ENCODE results near the gene S1PR5.

Gene S1PR5

DNA sequence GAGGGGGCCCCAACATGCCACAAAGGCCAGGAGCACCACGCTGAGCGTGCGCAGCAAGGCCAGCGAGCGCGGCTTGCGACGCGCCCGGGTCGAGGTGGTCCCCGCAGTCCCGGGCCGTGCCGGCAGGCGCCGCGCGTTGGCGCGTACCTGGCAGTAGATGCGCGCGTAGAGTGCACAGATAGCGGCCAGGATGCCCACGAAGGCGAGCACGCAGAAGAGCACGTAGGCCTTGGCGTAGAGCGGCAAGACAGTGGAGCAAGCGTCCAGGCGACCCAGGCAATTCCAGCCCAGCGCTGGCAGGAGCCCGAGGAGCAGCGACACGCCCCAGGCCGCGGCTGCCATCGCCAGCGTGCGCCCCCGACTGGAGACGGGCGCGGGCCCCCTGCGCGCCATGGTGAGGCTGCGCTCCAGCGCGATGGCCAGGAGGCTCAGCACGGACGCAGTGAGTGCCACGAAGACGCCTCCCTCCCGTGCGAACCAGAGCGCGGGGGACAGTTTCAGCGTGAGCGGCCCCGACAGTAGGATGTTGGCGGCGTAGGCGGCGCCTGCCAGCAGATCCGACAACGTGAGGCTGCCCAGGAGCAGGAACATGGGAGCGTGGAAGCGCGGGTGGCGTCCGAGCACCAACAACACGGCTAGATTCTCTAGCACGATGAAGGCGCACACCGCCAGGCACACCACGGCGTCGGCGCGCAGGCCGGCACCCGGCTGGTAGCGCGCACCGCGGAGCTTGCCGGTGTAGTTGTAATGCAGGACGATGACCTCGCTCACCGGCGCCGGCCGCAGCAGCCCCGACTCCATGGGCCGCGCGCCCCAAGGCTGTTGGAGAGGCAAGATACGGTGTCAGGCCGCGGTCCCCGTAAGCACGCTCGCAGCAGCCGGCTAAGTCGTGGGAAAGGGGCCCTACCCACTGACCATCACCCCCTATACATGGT, 2.8 kb downstream of the S1PR5 start:
- no peak for DNase-seq

DNA sequence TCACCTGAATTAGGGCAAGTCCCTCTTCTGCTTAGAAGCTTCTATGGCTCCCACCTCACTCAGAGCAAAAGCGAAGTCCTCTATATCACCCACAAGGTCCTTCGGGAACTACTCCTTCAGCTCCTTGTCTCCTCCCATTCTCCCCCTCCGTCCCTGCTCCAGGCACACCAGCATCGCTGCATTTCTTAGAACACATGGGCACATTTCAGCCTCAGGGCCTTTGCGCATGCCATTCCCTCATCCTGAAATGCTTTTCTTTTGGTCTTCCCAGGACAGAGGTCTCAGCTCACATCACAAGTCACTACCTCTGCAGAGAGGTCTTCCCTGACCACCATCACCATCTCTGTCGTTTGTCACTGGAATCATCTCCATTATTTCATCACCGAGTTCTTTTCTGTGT, 4.0 kb downstream of the S1PR5 start:
- no peak for DNase-seq

DNA sequence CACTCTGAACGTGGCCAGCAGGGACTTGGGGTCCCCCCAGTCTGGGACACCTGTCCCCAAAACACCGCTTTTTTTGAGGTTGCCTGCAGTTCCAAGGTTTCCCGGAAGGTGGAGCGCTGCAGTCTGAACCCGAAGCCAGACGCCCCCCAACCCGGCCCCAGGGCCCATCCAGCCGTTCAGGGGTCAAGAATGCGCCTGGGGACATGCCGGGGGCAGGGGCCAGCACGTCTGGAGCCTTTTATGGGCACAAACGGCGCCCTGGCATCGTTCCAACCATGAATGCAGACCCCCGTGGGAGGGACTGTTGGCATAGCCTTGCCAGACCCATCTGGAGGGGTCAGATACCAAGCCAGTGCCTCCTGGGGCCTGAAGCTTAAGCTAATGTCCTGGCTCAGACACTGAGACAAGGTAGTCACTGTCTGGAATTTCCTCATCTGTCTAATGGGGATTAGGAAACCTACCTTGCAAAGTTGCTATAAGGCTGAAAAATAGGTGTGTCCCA, 6.9 kb downstream of the S1PR5 start:
- no peak for DNase-seq

DNA sequence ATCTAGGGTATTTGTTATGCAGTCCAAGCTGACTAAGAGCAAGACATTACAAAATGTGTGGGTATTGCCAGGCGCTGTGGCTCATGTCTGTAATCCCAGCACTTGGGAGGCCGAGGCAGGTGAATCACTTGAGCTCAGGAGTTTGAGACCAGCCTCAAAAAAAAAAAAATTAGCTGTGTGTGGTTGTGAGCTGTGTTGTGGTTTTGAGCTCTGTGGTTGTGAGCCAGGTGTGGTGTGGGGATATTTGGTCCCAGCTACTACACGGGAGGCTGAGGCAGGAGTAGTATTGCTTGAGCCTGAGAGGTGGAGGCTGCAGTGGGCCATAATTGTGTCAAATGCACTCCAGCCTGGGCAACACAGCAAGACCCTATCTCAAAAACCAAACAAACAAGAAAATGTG, 8.5 kb downstream of the S1PR5 start:
- no peak for DNase-seq

DNA sequence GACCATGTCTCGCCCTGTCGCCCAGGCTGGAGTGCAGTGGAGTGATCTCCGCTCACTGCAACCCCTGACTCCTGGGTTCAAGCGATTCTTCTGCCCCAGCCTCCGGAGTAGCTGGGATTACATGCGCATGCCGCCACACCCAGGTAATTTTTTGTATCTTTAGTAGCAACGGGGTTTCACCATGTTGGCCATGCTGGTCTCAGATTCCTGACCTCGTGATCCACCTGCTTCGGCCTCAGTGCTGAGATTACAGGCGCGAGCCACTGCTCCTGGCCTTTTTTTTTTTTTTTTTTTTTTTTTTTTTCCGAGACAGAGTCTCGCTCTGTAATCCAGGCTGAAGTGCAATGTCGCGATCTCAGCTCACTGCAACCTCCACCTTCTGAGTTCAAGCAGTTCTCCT, 9.2 kb downstream of the S1PR5 start:
- no peak for DNase-seq

DNA sequence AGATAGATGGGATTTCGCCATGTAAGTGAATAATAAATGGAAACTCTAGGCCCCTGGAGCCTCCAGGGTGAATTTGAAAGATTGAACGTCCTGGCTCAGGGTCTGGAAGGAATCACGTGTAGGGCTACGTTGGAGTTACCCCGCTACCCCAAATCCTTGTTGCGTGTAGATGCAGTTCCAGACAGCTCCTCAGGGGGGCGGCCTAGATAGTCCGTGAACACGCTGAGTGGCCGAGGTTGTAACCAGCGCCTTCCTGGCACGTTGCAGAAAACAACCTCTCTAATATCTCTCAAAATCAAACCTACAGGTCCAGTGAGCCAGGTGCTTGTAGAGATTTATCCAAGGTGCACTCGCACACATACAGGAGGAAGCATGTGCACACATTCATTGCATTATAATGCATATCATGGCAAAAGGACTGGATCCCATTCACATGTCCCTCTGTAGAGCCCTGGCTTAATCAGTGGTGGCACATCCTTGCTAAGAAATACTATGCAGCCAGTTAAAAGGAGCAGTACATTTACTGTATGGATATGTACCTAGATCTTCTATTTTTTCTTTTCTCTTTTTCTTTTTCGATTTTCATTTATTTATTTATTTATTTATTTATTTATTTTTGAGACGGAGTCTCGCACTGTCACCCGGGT, 11.5 kb downstream of the S1PR5 start:
- no peak for DNase-seq

DNA sequence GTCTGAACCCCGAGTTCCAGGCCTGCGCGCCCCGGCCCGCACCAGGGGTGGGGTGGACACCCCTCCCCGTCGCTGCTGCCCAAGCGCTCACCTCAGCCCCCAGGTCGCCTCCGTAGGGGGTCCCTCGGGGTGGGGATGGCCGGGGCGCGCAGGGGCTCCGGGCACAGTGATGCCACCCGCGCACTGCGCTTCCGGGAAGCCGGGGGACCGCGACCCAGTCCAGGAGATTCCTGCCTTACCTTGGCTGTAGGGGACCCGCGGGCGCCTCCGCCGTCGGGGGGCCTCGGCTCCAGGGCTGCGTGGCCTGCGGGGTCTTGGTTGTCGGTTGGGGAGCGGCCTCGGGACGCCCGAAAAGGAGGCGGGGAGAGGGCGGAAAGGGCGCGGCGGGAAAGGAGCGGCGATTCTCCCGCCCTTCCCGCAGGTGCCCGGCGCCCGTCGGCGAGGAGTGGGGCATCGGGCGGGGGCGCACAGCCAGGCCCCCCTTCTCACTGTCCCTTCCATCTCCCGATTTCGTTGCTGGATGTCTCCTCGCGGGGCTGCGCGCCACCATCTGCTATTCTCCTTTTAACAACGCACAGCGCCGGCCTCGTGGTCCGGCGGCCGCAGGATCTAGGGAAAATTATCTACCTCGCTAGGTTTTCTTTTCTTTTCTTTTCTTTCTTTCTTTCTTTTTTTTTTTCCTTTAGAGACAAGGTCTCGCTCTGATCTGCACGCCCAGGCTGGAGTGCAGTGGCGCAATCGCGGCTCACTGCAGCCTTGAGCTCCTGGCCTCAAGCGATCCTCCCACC, 14.1 kb downstream of the S1PR5 start, which contains the start of gene KEAP1:
Gene KEAP1 (minus strand): TSS at position 355 of the 788 bp plus-strand sequence. CDS start 3,323 bp downstream, outside the sequence.
- peak; percentile 76 for DNase-seq

DNA sequence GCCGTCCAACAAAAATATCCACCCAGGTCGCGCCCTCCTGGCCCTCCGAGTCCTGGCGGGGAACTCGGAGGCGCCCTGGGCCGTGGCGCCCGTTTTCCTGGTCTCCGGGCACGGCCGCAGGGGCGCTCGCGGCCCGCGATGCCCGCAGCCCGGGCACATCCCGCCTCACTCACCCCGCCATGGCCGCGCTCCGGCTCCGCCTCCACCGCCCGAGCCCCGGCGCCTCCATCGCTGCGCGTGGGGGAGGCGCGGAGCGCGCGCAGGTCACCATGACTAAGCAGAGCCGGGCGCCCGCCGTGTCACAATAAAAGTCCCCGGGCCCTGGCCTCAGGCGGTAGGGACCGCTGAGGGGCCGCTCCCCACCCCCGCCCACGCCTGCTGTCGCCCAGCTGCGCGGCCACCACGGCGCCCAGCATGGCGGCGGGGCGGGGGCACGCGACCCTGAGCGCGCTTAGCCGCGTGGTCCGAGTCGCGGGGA, 14.7 kb downstream of the S1PR5 start:
- peak; percentile 89 for DNase-seq

DNA sequence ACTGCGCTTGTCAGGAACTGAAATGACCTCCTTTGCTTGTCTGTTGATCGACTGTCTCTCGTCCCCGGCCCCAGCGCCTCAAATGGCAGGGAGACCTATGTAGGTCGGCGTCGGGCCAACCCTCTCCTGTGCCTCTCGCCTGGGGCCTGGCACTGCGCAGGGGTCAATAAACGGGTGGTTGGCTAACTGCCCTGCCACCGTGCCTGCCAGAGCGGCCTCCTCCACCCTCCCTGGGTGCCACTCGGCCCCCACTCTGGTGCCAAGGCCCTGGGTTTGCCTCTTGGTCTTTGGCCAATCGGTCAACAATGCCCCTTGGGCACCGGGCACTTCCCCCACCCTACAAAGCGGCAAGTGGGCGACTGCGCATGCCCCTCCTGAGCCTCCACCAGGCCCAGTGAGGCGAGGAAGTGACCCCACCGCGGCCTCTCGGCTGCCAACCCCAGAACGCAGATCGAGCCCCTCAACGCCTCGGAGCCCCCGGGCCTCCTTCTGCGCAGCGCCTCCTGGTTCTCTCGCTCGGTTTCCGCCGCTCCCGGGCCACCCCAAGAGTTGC, 15.2 kb downstream of the S1PR5 start:
- DNase-seq: peak; percentile 87

DNA sequence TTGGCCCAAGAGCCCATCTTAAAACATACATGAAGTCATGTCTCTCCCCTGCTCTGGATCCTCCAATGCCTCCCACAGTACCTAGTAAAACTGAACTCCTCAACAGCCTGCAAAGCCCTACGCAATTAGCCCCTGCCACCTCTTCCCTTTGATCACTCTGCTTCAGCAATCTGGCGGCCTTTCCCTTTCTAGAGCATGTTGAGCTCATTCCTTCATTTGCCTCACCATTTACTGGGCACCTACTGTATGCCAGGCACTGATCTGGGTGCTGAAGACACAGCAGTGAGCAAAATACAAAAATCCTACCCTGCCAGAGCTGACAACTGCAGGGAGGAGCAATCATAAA, 17.0 kb downstream of the S1PR5 start:
- no peak for DNase-seq

DNA sequence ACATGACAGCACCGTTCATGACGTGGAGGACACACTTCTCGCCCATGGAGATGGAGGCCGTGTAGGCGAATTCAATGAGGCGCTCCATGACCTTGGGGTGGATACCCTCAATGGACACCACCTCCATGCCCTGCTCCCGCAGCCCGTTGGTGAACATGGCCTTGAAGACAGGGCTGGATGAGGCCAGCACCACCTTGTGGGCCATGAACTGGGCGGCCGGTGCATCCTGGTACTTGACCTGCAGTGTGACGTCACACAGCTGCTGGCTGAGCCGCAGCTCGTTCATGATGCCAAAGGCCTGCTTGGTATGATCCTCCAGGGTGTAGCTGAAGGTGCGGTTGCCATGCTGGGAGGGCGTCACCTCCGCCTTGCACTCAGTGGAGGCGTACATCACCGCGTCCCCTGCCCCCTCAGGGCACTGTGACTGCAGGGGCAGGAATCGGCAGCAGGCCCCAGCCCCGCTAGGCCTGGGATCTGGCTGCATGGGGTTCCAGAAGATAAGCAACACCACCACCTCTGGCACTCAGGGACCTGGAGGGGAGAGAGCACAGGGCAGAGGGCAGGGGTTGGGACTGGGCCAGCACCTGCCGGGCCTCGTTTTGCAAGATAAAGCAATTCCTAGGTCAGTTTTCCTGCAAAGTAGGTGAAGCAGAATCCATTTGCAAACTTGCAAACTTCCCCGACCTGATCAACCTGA, 17.5 kb downstream of the S1PR5 start:
- DNase-seq: no peak

DNA sequence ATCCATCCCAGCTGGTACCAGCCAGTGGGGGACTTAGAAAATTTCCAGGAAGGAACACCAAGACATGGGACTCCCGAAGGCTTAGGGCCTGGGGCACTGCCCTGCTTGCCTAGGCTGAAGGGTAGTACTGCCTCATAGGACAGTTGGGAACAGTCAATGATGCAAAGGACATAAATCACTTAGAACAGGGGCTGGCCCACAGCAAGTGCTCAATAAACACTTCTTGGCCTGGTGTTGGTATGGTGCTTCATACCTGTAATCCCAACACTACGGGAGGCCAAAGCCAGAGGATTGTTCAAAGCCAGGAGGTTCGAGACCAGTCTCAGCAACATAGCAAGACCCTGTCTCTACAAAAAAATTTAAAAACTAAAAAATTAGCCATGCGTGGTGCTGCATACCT, 19.9 kb downstream of the S1PR5 start:
- DNase-seq: no peak

DNA sequence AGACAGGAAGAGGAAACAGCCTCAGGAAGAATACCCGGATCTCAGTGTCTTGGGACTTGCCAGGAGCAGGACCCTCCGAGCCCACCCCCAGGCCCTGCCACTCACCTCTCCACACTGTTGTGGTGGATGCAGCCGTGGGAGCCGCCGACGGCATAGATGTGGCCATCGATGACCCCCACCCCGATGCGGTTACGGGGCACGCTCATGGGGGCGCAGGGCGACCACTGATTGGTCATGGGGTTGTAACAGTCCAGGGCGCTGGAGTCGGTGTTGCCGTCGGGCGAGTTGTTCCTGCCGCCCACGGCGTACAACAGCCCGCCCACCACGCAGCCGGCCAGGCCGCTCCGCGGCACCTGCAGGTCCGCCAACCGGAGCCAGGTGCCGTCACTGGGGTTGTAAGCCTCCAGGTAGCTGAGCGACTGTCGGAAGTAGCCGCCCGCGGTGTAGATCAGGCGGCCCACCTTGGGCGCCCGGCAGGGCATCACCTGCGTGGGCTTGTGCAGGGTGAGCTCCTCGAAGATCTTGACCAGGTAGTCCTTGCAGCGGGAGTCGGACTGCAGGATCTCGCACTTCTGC, 25.7 kb downstream of the S1PR5 start:
- DNase-seq: no peak

DNA sequence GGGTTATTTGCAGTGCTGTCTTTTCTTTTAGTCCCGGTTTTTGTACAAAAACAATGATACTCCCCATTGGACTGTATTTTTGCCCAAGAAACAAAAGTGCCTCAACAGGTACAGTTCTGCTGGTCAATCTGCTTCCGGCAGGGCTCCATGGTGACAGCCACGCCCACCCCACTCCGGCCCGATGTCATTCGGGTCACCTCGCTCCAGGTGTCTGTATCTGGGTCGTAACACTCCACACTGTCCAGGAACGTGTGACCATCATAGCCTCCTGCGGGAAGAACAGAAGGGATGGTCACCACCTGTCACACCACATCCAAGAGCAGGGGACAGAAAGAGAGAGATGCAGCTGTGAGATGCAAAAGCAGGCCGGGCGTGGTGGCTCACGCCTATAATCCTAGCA, 30.7 kb downstream of the S1PR5 start:
- no peak for DNase-seq

DNA sequence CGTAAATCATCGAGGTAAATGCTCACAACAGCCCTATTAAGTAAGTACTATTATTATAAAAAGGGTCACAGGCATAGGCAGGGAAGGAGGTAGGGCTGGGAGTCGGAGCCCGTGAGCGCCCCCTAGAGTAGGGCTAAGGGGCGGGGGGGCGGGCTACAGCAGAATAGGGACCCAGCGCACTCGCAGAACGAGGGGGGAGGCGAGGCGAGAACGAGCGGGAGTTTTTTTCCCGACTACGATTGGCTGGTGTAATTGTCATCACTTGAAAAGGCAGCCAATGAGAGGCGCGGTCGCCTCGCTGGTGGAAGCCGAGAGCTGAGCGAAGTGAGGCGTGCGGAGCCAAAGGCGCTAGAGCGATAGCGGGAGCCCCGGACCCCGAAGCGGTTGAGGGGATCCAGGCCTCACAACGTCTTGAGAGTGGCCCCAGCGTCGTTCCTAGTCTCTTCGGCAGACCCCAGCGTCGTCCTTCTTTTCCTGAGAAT, 38.3 kb downstream of the S1PR5 start:
- peak; percentile 83 for DNase-seq

DNA sequence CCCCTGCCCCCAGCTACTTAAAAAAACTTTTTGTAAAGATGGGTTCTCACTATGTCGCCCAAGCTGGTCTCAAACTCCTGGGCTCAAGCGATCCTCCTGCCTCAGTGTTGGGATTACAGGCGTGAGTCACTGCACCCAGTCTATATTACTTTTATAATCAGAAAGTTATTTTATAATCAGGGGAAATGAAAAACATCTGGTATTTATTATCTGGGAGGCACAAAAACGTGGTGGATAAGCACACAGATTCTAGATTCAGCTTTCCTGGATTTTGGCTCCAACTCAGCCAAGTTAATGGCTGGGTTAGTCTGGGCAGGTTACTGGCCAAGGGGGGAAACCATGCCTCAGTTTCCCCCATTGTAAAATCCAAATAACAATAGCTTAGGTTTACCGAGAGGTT, 38.8 kb downstream of the S1PR5 start:
- no peak for DNase-seq

DNA sequence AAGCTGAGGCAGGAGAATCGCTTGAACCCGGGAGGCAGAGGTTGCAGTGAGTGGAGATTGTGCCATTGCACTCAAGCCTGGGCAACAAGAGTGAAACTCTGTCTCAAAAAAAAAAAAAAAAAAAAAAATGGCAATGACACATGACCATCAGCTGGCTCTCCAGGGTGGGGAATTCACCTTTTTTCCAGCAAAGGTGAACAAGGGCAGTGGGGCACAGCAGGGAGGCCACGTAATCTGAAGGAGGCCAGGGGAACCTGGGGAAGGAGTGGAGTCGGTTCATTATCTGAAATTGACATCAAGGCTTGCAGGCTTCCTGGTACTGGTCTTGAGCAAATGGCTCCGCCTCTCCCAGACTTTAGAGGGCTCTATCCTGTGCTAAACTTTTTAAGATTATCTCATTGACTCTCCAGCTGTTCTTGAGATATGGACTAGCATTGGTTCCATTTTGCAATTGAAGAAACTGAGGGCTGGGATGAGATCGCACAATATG, 42.2 kb downstream of the S1PR5 start:
- no peak for DNase-seq

DNA sequence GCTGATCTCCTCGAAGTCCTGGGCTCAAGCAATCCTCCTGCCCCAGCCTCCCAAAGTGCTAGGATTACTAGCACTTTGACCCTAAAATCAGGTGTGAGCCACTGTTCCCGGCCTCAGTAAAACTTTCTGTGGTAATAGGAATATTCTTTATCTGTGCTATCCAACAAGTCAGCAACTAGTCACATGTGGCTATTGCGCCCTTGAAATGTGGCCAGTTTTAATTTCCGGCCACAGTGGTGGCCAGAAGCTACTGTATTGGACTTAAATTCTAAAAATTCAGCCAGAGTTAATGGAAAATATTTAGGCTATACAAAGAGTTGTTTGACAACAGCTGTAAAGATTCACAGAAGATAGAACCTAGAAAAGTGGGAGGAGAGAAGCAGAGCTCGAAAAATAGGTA, 44.1 kb downstream of the S1PR5 start:
- no peak for DNase-seq

DNA sequence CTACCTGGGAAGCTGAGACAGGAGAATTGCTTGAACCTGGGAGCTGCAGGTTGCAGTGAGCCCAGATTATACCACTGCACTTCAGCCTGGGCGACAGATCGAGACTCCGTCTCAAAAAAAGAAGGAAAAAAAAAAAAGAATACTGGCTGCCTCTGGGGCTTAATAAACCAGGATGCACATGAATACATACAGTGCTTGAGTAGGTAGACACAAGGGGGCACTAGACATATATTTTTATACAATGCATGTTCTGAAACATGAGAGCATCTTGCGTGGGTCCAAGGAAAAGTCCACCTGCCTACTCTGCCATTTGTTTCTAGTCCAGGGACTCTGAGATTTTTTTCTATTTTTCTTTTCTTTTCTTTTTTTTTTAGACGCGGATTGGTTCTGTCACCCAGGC, 45.3 kb downstream of the S1PR5 start:
- peak; percentile 49 for DNase-seq

DNA sequence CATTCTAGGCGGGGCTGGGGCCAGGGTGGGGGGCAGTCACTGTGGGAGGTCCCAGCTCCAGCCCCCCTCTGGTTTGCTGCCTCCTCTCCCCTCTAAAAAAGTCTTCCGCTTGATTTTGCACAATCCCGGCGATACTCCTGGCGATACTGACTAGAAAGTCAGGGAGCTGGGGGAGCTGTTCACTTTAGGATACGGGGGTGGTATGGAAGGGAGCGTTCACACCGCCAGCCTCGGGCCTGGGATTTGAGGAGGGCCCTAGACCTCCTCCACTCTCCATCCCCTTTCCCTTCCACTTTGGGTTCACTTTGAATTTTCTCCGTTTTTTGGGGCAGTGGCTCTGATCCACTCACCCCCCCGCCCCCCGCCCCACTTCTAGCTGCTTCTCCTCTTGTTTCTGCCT, 49.1 kb downstream of the S1PR5 start:
- no peak for DNase-seq

DNA sequence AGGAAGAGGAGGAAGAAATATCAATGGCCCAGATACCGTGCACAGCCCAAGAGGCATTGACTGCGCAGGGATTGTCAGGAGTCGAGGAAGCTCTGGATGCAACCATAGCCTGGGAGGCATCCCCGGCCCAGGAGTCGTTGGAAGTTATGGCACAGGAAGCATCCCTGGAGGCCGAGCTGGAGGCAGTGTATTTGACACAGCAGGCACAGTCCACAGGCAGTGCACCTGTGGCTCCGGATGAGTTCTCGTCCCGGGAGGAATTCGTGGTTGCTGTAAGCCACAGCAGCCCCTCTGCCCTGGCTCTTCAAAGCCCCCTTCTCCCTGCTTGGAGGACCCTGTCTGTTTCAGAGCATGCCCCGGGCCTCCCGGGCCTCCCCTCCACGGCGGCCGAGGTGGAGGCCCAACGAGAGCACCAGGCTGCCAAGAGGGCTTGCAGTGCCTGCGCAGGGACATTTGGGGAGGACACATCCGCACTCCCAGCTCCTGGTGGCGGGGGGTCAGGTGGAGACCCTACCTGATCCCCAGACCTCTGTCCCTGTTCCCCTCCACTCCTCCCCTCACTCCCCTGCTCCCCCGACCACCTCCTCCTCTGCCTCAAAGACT, 50.0 kb downstream of the S1PR5 start:
- no peak for DNase-seq
